Right hindlimb (tissue), 1 donor: ENCODE data around the gene CELA2B.
A peak's percentile ranks its signal among the peaks of the same experiment; 100 is the strongest.
"Not testable (repeated sequence)": the region's sequence is repeated elsewhere in the genome, so short reads cannot be mapped to it uniquely, and the experiment has no call there.

Experiments used
- DNase-seq: peaks from one replicate; pipeline ENCODE4 v3.0.0-alpha.2; 2018

CELA2B gene

DNA sequence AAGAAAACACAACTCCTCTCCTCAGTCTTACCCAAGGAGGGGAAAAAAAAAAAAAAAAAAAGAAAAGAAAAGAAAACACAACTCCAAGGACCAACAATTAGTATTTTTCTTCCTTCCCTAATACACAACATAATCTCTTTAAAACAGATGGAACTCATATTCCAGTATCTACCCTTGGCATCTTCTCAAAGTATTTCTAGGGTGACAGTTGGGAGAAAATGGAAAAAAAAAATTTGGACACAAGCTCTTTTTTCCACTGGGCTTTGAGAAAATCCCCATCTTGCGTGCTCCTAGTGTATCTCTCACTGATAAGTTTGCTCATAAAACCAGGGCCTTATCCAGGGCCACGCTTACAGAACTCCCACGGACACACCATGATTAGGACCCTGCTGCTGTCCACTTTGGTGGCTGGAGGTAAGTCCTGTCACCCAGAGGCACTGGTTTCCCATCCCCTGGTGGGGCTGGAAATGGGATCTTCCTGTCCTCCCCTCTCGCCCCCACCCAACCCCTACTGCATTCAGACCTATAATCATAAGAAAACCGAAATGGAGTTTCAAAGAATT lies at the start of gene CELA2B:
Gene CELA2B (plus strand): TSS at position 353 of the 563 bp plus-strand sequence. CDS start 22 bp downstream, at position 375.
- DNase-seq: no peak

- DNase-seq: no peak
Measured at GRCh38 chr1:15426492-15427279, 49.2 kb upstream of the CELA2B start.

GRCh38 chr1:15427280-15427666 lies 48.6 kb upstream of the CELA2B start:
- no peak for DNase-seq

DNA sequence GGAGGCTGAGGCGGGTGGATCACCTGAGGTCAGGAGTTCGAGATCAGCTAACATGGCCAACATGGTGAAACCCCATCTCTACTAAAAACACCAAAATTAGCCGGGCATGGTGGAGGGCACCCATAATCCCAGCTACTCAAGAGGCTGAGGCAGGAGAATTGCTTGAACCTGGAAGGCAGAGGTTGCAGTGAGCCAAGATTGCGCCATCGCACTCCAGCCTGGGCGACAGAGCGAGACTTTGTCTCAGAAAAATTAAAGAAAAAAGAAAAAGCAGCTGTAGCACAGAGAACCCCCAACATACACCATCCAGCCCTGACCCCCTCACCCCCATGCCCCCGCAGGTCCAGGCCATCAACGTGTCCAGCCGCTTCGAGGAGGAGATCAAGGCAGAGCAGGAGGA lies 47.7 kb upstream of the CELA2B start:
- DNase-seq: not testable (repeated sequence)

GRCh38 chr1:15428815-15429435 lies 47.0 kb upstream of the CELA2B start:
- DNase-seq: no peak

DNA sequence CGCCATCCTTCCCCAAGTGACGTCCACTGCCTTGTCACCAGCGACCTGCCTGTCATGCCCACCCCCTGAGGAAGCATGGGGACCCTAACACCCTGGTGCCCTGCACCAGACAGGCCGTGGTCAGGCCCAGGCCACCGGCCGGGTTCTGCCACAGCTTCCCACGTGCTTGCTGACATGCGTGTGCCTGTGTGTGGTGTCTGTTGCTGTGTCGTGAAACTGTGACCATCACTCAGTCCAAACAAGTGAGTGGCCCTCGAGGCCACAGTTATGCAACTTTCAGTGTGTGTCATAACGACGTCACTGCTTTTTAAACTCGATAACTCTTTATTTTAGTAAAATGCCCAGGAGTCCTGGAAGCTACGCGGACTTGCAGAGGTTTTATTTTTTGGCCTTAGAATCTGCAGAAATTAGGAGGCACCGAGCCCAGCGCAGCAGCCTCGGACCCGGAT lies 46.2 kb upstream of the CELA2B start:
- no peak for DNase-seq

DNA sequence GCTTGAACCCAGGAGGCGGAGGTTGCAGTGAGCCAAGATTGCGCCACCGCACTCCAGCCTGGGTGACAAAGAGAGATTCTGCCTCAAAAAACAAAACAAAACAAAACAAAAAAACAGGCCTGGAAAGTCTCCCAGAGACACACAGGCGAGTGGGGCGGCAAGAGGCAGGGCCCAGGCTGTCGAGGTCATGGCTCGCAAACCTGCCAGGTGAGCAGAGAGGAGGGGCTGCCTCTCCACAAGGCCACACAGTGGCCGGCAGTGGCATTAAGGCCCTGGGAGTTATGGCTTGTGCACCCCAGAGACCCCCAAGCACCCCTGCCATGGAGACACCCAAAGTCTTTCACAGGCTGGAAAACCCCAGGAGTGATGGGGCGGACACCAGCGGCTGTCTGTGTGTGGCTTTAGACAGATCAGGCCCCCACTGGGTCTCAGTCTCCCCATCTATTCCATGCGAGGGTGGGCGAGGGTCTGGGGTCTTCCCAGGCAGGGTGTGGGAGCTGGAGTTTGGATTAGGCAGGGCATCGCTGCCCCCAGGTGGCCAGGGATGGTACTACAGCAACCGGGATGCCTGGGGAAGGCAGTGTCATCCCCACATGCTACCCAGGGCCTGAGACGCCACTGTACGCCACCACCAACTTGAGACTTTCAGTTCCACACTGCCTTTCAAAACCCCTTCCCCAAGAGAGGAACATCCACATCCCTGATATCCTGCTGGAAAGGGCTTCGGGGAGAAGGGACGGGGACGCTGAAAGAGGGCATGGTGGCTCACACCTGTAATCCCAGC lies 44.9 kb upstream of the CELA2B start:
- DNase-seq: peak; percentile 77

- no peak for DNase-seq
Measured at GRCh38 chr1:15431571-15431948, 44.3 kb upstream of the CELA2B start.

GRCh38 chr1:15432324-15432723 lies 43.6 kb upstream of the CELA2B start:
- DNase-seq: peak; percentile 80

DNA sequence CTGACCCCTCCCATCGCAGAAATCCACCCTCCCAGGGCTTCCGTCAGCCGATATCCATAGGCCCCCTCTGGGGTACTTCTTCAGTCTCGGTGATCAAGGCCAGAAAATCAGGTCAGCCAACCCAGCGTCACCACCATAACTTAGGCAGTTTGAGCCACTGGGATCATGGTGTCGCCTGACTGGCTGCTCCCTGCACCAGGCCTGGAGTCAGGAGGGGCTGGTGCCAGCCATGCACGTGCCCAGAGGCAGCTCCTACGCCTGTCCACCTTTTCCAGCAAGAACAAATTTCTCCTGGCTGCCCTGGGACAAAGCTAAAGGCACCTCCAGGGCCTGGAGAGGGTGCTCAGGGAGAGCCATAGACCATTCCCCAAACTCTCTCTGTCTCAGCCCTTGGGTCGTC lies 42.4 kb upstream of the CELA2B start:
- DNase-seq: no peak

GRCh38 chr1:15434739-15435138 lies 41.2 kb upstream of the CELA2B start:
- DNase-seq: not testable (repeated sequence)

DNA sequence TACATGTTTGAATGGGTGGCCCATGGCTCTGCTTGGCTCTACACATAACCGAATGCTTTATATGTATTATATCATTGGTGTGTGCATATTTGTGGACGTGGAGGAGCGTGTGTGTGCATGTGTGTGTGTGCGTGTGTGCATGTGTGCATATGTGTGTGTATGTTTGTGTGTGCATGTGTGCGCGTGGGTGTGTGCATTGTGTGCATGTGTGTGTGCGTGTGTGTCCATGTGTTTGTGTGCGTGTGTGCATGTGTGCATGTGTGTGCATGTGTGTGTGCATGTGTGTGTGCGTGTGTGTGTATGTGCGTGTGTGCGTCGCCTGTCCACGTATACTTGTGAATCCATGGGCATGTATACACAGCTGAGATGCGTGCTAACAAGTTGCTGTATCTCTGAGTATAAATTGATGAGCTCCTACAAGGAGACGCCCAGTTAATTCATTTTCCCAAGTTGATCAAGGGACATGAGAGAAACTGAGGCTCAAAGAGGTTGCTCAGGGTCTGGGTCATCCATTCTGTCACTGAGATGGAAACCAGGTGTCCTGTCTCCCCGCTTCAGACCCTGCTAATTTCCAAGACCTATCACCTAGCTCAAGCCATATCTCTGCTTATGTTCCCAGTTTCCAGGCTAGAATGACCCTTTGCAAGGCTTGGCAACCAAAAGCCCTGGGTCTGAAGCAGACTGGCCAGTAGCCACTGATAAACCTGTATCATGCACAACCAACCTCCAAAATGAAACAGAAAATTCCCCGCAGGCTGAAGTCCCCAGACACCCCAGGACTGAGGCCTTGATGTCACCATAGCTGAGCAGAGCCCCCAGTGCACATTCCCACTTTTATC lies 40.4 kb upstream of the CELA2B start:
- no peak for DNase-seq

DNA sequence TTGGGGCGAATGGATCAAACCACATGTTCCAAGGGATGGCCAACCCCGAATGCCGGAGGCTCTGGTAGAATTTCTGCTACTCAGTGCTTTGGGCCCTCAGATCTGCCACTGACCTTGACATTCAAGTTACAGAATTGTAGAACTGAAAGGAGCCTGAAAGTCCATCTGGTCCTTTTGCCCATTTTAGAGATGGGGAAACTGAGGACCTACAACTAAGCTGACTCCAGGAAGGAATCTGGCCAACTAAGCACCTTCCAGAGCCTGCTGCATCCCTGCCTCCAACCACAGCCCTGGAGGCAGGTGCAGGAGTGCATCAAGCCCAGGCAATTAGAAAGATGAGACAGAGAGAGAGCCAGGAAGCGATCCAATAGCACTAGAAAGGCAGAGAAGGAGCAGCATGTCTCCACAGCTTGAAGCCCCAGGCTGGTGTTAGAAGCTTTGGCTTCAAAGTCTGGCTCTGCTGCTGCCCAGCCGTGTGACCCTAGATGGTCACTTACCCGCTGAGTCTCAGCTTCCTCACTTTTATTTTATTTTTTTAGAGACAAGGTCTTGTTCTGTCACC lies 38.9 kb upstream of the CELA2B start:
- DNase-seq: no peak

DNA sequence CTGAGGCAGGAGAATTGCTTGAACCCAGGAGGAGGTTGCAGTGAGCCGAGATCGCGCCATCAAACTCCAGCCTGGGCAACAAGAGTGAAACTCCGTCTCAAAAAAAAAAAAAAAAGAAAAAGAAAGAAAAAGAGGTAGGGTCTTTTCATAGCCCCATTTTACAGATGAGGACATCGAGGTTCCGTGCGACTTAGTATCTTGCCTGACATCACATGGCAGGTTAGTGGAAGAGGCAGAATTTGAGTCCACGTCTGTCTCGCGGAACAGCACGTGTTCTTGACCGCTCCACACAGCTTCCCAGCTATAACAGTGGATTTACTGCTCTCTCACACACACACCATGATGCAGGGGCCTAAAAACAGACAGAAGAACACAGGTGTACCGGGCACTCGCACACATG lies 36.6 kb upstream of the CELA2B start:
- no peak for DNase-seq

DNA sequence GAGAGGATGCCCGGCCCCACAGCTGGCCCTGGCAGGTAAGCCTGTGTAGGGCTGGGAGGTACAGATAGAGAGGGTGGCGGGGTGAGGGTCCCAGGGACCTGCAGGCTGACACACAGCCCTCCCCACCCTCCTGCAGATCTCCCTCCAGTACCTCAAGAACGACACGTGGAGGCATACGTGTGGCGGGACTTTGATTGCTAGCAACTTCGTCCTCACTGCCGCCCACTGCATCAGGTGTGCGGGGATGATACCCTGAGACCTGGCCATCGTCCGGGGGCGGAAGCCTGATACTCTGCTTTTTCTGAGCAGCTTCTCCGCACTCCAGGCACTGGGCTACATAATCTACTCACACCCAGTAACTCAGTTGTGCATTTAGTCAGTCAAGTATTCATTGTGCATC lies 35.5 kb upstream of the CELA2B start:
- DNase-seq: no peak

- no peak for DNase-seq
Measured at GRCh38 chr1:15441247-15441646, 34.7 kb upstream of the CELA2B start.

DNA sequence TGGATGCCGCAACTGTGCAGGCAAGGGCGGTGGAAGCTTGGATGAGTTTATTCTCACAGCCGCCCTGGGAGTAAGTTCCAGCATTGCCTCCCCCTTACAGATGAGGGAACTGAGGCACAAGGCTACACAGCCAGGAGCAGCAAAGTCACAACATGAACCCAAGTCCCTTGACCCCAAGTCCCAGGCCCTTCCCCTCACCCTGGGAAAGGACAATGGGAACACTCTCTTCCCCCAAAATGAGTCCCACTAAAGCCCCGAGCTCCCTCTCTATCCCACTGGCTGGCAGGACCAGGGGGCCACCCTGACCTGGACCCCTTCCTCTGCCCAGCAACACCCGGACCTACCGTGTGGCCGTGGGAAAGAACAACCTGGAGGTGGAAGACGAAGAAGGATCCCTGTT lies 33.8 kb upstream of the CELA2B start:
- no peak for DNase-seq

- no peak for DNase-seq
Measured at GRCh38 chr1:15442759-15443158, 33.1 kb upstream of the CELA2B start.

DNA sequence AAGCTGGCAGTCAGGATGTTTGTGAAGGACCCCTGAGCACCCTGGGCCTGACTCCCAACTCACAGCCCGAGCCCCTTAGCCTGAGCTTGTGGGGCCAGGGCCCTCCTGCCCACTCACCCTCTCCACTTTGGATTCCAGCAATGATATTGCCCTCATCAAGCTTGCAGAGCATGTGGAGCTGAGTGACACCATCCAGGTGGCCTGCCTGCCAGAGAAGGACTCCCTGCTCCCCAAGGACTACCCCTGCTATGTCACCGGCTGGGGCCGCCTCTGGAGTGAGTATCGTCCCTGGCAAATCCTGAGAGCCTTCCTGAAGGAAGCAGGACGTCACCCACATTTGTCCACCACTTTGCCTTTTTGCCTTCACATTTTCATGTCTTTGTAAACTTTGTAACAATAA lies 32.6 kb upstream of the CELA2B start:
- no peak for DNase-seq

- no peak for DNase-seq
Measured at GRCh38 chr1:15444468-15445389, 31.2 kb upstream of the CELA2B start.
